ENCODE results near the gene ANTXR1.

Gene ANTXR1

GRCh38 chr2:69100220-69100723 lies 87.3 kb downstream of the ANTXR1 start:
- no peak for DNase-seq

- no peak for DNase-seq
Observed at GRCh38 chr2:69102041-69102593, 89.1 kb downstream of the ANTXR1 start.

- DNase-seq = no peak
Observed at GRCh38 chr2:69103419-69103818, 90.4 kb downstream of the ANTXR1 start.

- DNase-seq = no peak
Observed at GRCh38 chr2:69104261-69104660, 91.3 kb downstream of the ANTXR1 start.

- DNase-seq = no peak
Observed at GRCh38 chr2:69109255-69109654, 96.3 kb downstream of the ANTXR1 start.

GRCh38 chr2:69111076-69111475 lies 98.1 kb downstream of the ANTXR1 start:
- DNase-seq = no peak

GRCh38 chr2:69113627-69114026 lies 100.6 kb downstream of the ANTXR1 start:
- DNase-seq = no peak

GRCh38 chr2:69114534-69114933 lies 101.6 kb downstream of the ANTXR1 start:
- no peak for DNase-seq

GRCh38 chr2:69116438-69116837 lies 103.5 kb downstream of the ANTXR1 start:
- no peak for DNase-seq

GRCh38 chr2:69118609-69119008 lies 105.6 kb downstream of the ANTXR1 start:
- DNase-seq = no peak

GRCh38 chr2:69119104-69119894 lies 106.3 kb downstream of the ANTXR1 start:
- DNase-seq = no peak

GRCh38 chr2:69122271-69122670 lies 109.3 kb downstream of the ANTXR1 start:
- DNase-seq = no peak

- no peak for DNase-seq
Observed at GRCh38 chr2:69123182-69123581, 110.2 kb downstream of the ANTXR1 start.

- no peak for DNase-seq
Observed at GRCh38 chr2:69124343-69124742, 111.4 kb downstream of the ANTXR1 start.

GRCh38 chr2:69125816-69126215 lies 112.8 kb downstream of the ANTXR1 start:
- no peak for DNase-seq

GRCh38 chr2:69126341-69126740 lies 113.4 kb downstream of the ANTXR1 start:
- no peak for DNase-seq

GRCh38 chr2:69131452-69131851 lies 118.5 kb downstream of the ANTXR1 start:
- DNase-seq = no peak

- no peak for DNase-seq
Observed at GRCh38 chr2:69131983-69132675, 119.2 kb downstream of the ANTXR1 start.

GRCh38 chr2:69132960-69133590 lies 120.1 kb downstream of the ANTXR1 start:
- no peak for DNase-seq

GRCh38 chr2:69133898-69134297 lies 120.9 kb downstream of the ANTXR1 start:
- no peak for DNase-seq

- DNase-seq = no peak
Observed at GRCh38 chr2:69134306-69134945, 121.4 kb downstream of the ANTXR1 start.

GRCh38 chr2:69138247-69138772 lies 125.3 kb downstream of the ANTXR1 start:
- DNase-seq = no peak
